GM12878 (cell line): ENCODE measurements around the gene ACVR2A. TPM values are rescaled to one million over a fixed set of nuclear protein-coding genes. Genes with fewer than 3 reads are reported as not detected.

ENCODE experiments used
- ATAC-seq: fragments of 200-7000 bp; cut with Tn5 transposase; 3 replicates; pipeline ENCODE4 v1.9.1; 2020; ENCODE audit warnings: mild to moderate bottlenecking, moderate library complexity
- BruUV-seq: library from RNA; stranded (reverse); fragments of 400-500 nt; replicated peaks from 2 replicates; lab custom pipeline; 2021; lab: Mats Ljungman, UMichigan
- CTCF ChIA-PET: fragments of 300-600 bp; sonication (Branson Sonifier 250); formaldehyde crosslinking; extraction: SDS; loops from one replicate; lab custom pipeline; 2021; ENCODE audit warnings: inconsistent platforms; lab: Yijun Ruan, JAX
- POLR2A ChIA-PET: fragments of 350-600 bp; formaldehyde crosslinking; extraction: SDS; loops from one replicate; lab custom pipeline; 2021; ENCODE audit warnings: inconsistent platforms; lab: Charles Lee
- RAD21 ChIA-PET: fragments of 300-600 bp; sonication (Branson Sonifier 250); formaldehyde crosslinking; loops from one replicate; lab custom pipeline; 2023; ENCODE audit warnings: antibody characterized with exemption; ENCODE audit not compliant: unreplicated experiment; lab: Charles Lee
- SMC1A ChIA-PET: fragments of 300-600 bp; sonication (Branson Sonifier 250); formaldehyde crosslinking; loops from one replicate; lab custom pipeline; 2023; ENCODE audit not compliant: unreplicated experiment, uncharacterized antibody; lab: Charles Lee
- DNase-seq: peaks from one replicate; pipeline ENCODE4 v3.0.0-alpha.2; 2011; ENCODE audit warnings: low read depth, low spot score
- FAIRE-seq: peaks from 3 replicates; lab custom pipeline; 2011; peaks lifted over from hg19 to GRCh38; lab: Jason Lieb, UNC
- H2AFZ ChIP-seq: 2 replicates; pipeline ENCODE4 v1.6.0; 2011; ENCODE audit warnings: low read depth, low read length, control low read depth; ENCODE audit not compliant: control insufficient read depth
- H3K27ac ChIP-seq: 2 replicates; pipeline ENCODE4 v1.5.1; 2011; ENCODE audit warnings: control low read depth; ENCODE audit not compliant: control insufficient read depth, insufficient read depth
- H3K27me3 ChIP-seq, 2 experiments: replicated peaks in 1 of 2; 2 replicates each; pipeline versions ENCODE4 v1.6.0 to v1.6.1; 2011; ENCODE audit warnings: low read length in 1 of 2; ENCODE audit not compliant: control insufficient read depth in 2 of 2, insufficient read depth in 2 of 2
- H3K36me3 ChIP-seq, 2 experiments: 2 replicates each; pipeline ENCODE4 v1.5.1; 2011; ENCODE audit warnings: low read length in 1 of 2; ENCODE audit not compliant: control insufficient read depth in 2 of 2, insufficient read depth in 2 of 2
- H3K4me1 ChIP-seq: 2 replicates; pipeline ENCODE4 v1.6.1; 2011; ENCODE audit warnings: mild to moderate bottlenecking, low read length, moderate library complexity, mixed read lengths; ENCODE audit not compliant: control insufficient read depth, insufficient read depth
- H3K4me2 ChIP-seq: 2 replicates; pipeline ENCODE4 v1.6.0; 2011; ENCODE audit warnings: control low read depth; ENCODE audit not compliant: control insufficient read depth, insufficient read depth
- H3K4me3 ChIP-seq: fragments of 200-600 bp; sonication (generic); 2 replicates; pipeline ENCODE4 v1.5.1; 2016
- H3K79me2 ChIP-seq: 2 replicates; pipeline ENCODE4 v1.6.0; 2011; ENCODE audit warnings: low read length; ENCODE audit not compliant: control insufficient read depth, insufficient read depth
- H3K9ac ChIP-seq: 2 replicates; pipeline ENCODE4 v1.8.0; 2011; ENCODE audit warnings: low read length, control low read depth, mixed read lengths; ENCODE audit not compliant: control insufficient read depth, insufficient read depth
- H3K9me3 ChIP-seq: replicated peaks from 3 replicates; pipeline ENCODE4 v1.5.1; 2011; ENCODE audit warnings: mild to moderate bottlenecking, low read length; ENCODE audit not compliant: control insufficient read depth, insufficient read depth
- H4K20me1 ChIP-seq: 2 replicates; pipeline ENCODE4 v1.6.0; 2011; ENCODE audit not compliant: control insufficient read depth, insufficient read depth
- JUNB ChIP-seq: IDR thresholded peaks from 2 replicates; pipeline ENCODE4 v1.6.1; 2016; ENCODE audit warnings: antibody characterized with exemption, mild to moderate bottlenecking
- in situ Hi-C: fragments of 300-500 bp; cut with MboI; formaldehyde crosslinking; loops from 9 replicates; pipeline ENCODE4 v1.14.3; 2018; ENCODE audit warnings: mixed read lengths
- intact Hi-C: fragments of 100-400 bp; cut with micrococcal nuclease; formaldehyde crosslinking; loops from one replicate; pipeline ENCODE4 v1.14.2; 2022; ENCODE audit not compliant: unreplicated experiment
- polyA plus RNA-seq, 11 experiments: library from polyadenylated mRNA; depleted of rRNA in 4 of 11; unstranded in 6 of 11; stranded (reverse) in 5 of 11; fragments of >200 nt; fragmentation: Nextera tagmentation in 4 of 11; fragmentation: Illumina TruSeq in 1 of 11; extraction: Ambion mirVana in 4 of 11; extraction: Trizol in 1 of 11; gene quantifications; 1 replicate in 1 of 11; 2 replicates in 10 of 11; pipeline versions ENCODE4 v1.2.1 to v1.2.3, GENCODE V29; 2011 to 2016; ENCODE audit warnings: inconsistent platforms in 2 of 11, missing spikeins in 2 of 11, low read depth in 1 of 11
- total RNA-seq, 4 experiments: library from RNA; depleted of rRNA in 3 of 4; stranded (reverse); fragments of >200 nt in 3 of 4; fragmentation: Illumina TruSeq in 1 of 4; extraction: Trizol in 1 of 4; gene quantifications; 2 replicates each; pipeline versions ENCODE4 v1.2.1 to v1.2.3, GENCODE V29; 2013 to 2021
- TF ChIP-seq, protein P1 (sequence below): fragments of 450-650 bp; IDR thresholded peaks from 2 replicates; pipeline ENCODE4 v1.6.1; 2016; ENCODE audit warnings: mild to moderate bottlenecking
- TF ChIP-seq, protein P2 (sequence below): IDR thresholded peaks from 2 replicates; pipeline ENCODE4 v1.6.1; 2011; ENCODE audit warnings: borderline replicate concordance, low read depth, mild to moderate bottlenecking, moderate library complexity, low read length; ENCODE audit not compliant: insufficient read depth, poor library complexity, severe bottlenecking

The ACVR2A gene
- total and polyA plus RNA-seq, 10 of the 15 experiments (the other 5 are each of a cell fraction or from before 2014, with no cell fraction given) = 0.42 to 3.0 (median 1.7) TPM

DNA sequence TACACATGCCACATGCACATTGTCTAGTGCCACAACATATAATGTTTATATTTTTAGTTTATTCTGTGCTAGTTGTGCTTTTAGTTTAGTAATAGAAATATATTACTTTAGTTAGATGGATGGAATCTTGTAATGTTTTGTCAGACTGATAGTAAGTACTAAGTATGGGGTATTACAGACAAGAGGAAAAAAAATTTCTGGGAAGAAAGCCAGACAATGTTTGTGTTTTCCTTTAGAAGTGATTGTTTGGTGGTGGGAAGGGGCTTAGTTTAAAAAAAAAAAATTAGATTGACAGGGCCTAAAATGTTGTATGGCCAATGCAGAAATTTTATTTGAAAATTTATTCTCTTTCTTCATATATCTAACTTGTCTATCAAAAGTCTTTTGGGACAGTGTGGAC lies 37.8 kb downstream of the ACVR2A start (continued):
- TF ChIP-seq, protein P1, sequence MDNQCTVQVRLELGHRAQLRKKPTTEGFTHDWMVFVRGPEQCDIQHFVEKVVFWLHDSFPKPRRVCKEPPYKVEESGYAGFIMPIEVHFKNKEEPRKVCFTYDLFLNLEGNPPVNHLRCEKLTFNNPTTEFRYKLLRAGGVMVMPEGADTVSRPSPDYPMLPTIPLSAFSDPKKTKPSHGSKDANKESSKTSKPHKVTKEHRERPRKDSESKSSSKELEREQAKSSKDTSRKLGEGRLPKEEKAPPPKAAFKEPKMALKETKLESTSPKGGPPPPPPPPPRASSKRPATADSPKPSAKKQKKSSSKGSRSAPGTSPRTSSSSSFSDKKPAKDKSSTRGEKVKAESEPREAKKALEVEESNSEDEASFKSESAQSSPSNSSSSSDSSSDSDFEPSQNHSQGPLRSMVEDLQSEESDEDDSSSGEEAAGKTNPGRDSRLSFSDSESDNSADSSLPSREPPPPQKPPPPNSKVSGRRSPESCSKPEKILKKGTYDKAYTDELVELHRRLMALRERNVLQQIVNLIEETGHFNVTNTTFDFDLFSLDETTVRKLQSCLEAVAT = no peak
- TF ChIP-seq JUNB = no peak

DNA sequence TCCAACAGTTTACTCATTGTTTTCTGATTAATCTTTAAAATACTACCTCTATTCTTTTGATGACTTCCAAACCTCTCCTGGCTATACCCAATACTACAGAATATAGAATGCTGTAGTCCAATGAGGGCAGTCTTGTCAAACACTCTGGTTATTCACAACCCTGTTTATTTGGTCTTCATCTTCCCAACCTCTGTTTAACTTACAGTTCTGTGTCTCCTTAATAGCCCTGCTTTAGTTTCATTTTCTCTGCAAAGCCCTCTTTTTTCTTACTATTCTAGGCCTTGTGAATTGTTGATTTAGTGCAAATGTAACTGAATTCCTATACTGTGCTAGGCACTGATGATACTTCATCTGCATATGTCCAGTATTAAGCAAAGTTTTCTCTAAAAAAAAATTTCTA lies 40.0 kb downstream of the ACVR2A start:
- FAIRE-seq (peak; percentile 84), ATAC-seq (peak; percentile 32), DNase-seq (no peak)
- Histone ChIP-seq H3K9ac (no peak overlapping the region), H2AFZ (no peak overlapping the region), H3K27me3 (no peaks in the 10 kb centered on the region), H3K79me2 (no peaks in the 10 kb centered on the region), H3K27ac (no peak overlapping the region), H3K4me2 (no peak overlapping the region), H3K9me3 (no peaks in the 10 kb centered on the region), H3K4me3 (no peak overlapping the region), H3K36me3 (no peaks in the 10 kb centered on the region), H4K20me1 (no peaks in the 10 kb centered on the region), H3K4me1 (no peaks in the 10 kb centered on the region)
- ChIA-PET CTCF (interaction anchor here (0.6 kb wide), 1 partner anchor 51 kb away, joined by 3 read pairs; no protein-coding TSS in a partner anchor), POLR2A (no interaction called here), RAD21 (no interaction called here), SMC1A (no interaction called here)
- no TSS peak for BruUV-seq
- TF ChIP-seq, protein P2, sequence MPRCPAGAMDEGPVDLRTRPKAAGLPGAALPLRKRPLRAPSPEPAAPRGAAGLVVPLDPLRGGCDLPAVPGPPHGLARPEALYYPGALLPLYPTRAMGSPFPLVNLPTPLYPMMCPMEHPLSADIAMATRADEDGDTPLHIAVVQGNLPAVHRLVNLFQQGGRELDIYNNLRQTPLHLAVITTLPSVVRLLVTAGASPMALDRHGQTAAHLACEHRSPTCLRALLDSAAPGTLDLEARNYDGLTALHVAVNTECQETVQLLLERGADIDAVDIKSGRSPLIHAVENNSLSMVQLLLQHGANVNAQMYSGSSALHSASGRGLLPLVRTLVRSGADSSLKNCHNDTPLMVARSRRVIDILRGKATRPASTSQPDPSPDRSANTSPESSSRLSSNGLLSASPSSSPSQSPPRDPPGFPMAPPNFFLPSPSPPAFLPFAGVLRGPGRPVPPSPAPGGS = no peak
- in situ Hi-C loops = no loop called here
- intact Hi-C loops = no loop called here
